ENCODE results near the gene ARHGEF2. TPM values are rescaled to one million over a fixed set of nuclear protein-coding genes. Genes with fewer than 3 reads are reported as not detected.

Gene ARHGEF2
- total and polyA plus RNA-seq, 2 of the 13 experiments (the other 11 are each of a cell fraction or from before 2014, with no cell fraction given): 16.1 to 32.1 TPM

DNA sequence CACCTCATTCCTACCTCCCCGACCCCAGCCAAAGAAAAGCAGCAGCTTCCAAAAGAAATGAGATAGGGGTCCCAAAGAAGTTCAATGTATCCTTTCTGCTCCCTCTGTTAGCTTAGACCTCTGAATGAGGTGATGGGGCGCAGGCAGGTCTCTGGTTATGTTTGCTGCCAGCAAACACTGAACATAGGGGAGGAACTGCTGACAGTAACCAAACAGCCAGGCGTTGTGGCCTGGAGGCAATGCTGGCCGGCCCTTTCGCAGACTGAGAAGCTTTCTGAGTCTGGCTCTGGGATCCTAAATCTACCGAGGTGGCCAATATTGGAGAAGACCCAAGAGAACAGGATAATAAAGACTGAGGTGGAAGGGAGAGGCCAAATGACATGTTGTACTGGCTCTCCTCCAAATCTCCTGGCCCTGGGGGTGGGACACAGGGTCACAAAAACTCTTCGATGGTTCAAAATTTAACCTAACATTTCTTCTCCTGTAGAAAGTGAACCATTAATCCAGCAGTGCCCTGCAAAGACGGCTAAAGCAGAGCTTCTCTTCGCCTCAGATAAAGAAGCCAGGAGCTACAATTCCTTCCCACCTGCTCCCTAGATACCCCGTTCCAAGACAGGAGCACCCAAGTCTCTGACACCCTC is 22.8 kb upstream of the ARHGEF2 start (continued):
- TF ChIP-seq, protein P1, sequence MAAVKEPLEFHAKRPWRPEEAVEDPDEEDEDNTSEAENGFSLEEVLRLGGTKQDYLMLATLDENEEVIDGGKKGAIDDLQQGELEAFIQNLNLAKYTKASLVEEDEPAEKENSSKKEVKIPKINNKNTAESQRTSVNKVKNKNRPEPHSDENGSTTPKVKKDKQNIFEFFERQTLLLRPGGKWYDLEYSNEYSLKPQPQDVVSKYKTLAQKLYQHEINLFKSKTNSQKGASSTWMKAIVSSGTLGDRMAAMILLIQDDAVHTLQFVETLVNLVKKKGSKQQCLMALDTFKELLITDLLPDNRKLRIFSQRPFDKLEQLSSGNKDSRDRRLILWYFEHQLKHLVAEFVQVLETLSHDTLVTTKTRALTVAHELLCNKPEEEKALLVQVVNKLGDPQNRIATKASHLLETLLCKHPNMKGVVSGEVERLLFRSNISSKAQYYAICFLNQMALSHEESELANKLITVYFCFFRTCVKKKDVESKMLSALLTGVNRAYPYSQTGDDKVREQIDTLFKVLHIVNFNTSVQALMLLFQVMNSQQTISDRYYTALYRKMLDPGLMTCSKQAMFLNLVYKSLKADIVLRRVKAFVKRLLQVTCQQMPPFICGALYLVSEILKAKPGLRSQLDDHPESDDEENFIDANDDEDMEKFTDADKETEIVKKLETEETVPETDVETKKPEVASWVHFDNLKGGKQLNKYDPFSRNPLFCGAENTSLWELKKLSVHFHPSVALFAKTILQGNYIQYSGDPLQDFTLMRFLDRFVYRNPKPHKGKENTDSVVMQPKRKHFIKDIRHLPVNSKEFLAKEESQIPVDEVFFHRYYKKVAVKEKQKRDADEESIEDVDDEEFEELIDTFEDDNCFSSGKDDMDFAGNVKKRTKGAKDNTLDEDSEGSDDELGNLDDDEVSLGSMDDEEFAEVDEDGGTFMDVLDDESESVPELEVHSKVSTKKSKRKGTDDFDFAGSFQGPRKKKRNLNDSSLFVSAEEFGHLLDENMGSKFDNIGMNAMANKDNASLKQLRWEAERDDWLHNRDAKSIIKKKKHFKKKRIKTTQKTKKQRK (IDR thresholded peaks at IDR 0.05; ENCODE audit: low read length): no peak
- TF ChIP-seq ZBTB7B (CRISPR knock-in tag; IDR thresholded peaks at IDR 0.05) (peak; percentile 70; the same call in 1 of the 2 replicates), ZBTB21 (CRISPR knock-in tag; IDR thresholded peaks at IDR 0.05) (no peak), CEBPB (IDR thresholded peaks at IDR 0.05; ENCODE audit: borderline replicate concordance, low read depth, low read length) (no peak), E2F1 (CRISPR knock-in tag; IDR thresholded peaks at IDR 0.05) (no peak), HMG20B (CRISPR knock-in tag; conservative IDR thresholded peaks at IDR 0.05) (no peak), GRHL1 (CRISPR knock-in tag; conservative IDR thresholded peaks at IDR 0.05) (no peak), ETV6 (CRISPR knock-in tag; conservative IDR thresholded peaks at IDR 0.05) (no peak), FOXJ3 (CRISPR knock-in tag; IDR thresholded peaks at IDR 0.05; ENCODE audit: borderline replicate concordance) (peak; percentile 41; the same call in 1 of the 2 replicates), ATRX (CRISPR knock-in tag; IDR thresholded peaks at IDR 0.05; ENCODE audit: borderline replicate concordance) (no peak)
- TF ChIP-seq, protein P2, sequence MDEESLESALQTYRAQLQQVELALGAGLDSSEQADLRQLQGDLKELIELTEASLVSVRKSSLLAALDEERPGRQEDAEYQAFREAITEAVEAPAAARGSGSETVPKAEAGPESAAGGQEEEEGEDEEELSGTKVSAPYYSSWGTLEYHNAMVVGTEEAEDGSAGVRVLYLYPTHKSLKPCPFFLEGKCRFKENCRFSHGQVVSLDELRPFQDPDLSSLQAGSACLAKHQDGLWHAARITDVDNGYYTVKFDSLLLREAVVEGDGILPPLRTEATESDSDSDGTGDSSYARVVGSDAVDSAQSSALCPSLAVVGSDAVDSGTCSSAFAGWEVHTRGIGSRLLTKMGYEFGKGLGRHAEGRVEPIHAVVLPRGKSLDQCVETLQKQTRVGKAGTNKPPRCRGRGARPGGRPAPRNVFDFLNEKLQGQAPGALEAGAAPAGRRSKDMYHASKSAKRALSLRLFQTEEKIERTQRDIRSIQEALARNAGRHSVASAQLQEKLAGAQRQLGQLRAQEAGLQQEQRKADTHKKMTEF (CRISPR knock-in tag; IDR thresholded peaks at IDR 0.05): no peak
- TF ChIP-seq, protein P3, sequence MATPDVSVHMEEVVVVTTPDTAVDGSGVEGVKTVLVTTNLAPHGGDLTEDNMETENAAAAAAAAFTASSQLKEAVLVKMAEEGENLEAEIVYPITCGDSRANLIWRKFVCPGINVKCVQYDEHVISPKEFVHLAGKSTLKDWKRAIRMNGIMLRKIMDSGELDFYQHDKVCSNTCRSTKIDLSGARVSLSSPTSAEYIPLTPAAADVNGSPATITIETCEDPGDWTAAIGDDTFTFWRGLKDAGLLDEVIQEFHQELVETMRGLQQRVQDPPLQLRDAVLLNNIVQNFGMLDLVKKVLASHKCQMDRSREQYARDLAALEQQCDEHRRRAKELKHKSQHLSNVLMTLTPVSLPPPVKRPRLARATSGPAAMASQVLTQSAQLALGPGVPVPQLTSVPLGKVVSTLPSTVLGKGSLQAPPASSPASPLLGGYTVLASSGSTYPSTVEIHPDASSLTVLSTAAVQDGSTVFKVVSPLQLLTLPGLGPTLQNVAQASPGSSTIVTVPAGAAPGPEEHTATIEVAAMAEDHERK (CRISPR knock-in tag; IDR thresholded peaks at IDR 0.05; ENCODE audit: low read depth): no peak
- TF ChIP-seq, protein P4, sequence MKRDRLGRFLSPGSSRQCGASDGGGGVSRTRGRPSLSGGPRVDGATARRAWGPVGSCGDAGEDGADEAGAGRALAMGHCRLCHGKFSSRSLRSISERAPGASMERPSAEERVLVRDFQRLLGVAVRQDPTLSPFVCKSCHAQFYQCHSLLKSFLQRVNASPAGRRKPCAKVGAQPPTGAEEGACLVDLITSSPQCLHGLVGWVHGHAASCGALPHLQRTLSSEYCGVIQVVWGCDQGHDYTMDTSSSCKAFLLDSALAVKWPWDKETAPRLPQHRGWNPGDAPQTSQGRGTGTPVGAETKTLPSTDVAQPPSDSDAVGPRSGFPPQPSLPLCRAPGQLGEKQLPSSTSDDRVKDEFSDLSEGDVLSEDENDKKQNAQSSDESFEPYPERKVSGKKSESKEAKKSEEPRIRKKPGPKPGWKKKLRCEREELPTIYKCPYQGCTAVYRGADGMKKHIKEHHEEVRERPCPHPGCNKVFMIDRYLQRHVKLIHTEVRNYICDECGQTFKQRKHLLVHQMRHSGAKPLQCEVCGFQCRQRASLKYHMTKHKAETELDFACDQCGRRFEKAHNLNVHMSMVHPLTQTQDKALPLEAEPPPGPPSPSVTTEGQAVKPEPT (CRISPR knock-in tag; IDR thresholded peaks at IDR 0.05; ENCODE audit: low read depth): no peak
- TF ChIP-seq, protein P5, sequence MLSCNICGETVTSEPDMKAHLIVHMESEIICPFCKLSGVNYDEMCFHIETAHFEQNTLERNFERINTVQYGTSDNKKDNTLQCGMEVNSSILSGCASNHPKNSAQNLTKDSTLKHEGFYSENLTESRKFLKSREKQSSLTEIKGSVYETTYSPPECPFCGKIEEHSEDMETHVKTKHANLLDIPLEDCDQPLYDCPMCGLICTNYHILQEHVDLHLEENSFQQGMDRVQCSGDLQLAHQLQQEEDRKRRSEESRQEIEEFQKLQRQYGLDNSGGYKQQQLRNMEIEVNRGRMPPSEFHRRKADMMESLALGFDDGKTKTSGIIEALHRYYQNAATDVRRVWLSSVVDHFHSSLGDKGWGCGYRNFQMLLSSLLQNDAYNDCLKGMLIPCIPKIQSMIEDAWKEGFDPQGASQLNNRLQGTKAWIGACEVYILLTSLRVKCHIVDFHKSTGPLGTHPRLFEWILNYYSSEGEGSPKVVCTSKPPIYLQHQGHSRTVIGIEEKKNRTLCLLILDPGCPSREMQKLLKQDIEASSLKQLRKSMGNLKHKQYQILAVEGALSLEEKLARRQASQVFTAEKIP (CRISPR knock-in tag; IDR thresholded peaks at IDR 0.05; ENCODE audit: borderline replicate concordance): no peak

Measured in HepG2 (cell line).